K562 (cell line): ENCODE measurements around the gene ST7. TPM values are rescaled to one million over a fixed set of nuclear protein-coding genes. Genes with fewer than 3 reads are reported as not detected.

Source experiments
- ATAC-seq: fragments of 200-7000 bp; cut with Tn5 transposase; 3 replicates; pipeline ENCODE4 v1.9.1; 2020; ENCODE audit warnings: moderate library complexity
- BruUV-seq: library from RNA; stranded (reverse); fragments of 400-500 nt; replicated peaks from 2 replicates; lab custom pipeline; 2021; lab: Mats Ljungman, UMichigan
- CTCF ChIA-PET: fragments of 300-600 bp; formaldehyde crosslinking; extraction: SDS; loops from one replicate; lab custom pipeline; 2021; ENCODE audit warnings: low intra/inter-chr PET ratio; lab: Yijun Ruan, JAX
- POLR2A ChIA-PET: fragments of 300-600, 350-650 bp; sonication (Branson Sonifier 250); formaldehyde crosslinking; extraction: SDS; loops from one replicate; lab custom pipeline; 2021; ENCODE audit warnings: antibody characterized with exemption, inconsistent platforms; lab: Yijun Ruan, JAX
- DNase-seq, 4 experiments: peaks; one replicate each; pipeline versions ENCODE4 v3.0.0 to v3.0.0-alpha.2; 2011 to 2018; ENCODE audit warnings: low spot score in 3 of 4, mixed read lengths in 3 of 4; ENCODE audit errors: extremely low read depth in 1 of 4
- FAIRE-seq: peaks from 2 replicates; lab custom pipeline; 2011; peaks lifted over from hg19 to GRCh38; lab: Jason Lieb, UNC
- H2AFZ ChIP-seq: 2 replicates; pipeline ENCODE4 v1.6.0; 2011; ENCODE audit warnings: low read depth, low read length, control low read depth, inconsistent platforms
- H3K27ac ChIP-seq: fragments of 200-600 bp; 3 replicates; pipeline ENCODE4 v1.8.0; 2011; ENCODE audit warnings: low read depth, mild to moderate bottlenecking, control low read depth, inconsistent platforms, low read length, moderate library complexity, mixed read lengths; ENCODE audit errors: extremely low read depth
- H3K27me3 ChIP-seq, 2 experiments: fragments of 300-600 bp in 1 of 2; 2 replicates in 1 of 2; 3 replicates in 1 of 2; pipeline versions ENCODE4 v1.6.0 to v1.8.0; 2011; ENCODE audit warnings: inconsistent platforms in 2 of 2, low read length in 2 of 2, mild to moderate bottlenecking in 1 of 2, mixed read lengths in 1 of 2, moderate library complexity in 1 of 2; ENCODE audit not compliant: control insufficient read depth in 2 of 2, insufficient read depth in 2 of 2
- H3K36me3 ChIP-seq: fragments of 300-600 bp; 3 replicates; pipeline ENCODE4 v1.8.0; 2011; ENCODE audit warnings: mild to moderate bottlenecking, low read length, inconsistent platforms; ENCODE audit not compliant: control insufficient read depth, insufficient read depth
- H3K4me1 ChIP-seq, 2 experiments: fragments of 200-600 bp in 1 of 2; replicated peaks in 1 of 2; 2 replicates in 1 of 2; 3 replicates in 1 of 2; pipeline versions ENCODE4 v1.5.1 to v1.8.0; 2011; ENCODE audit warnings: inconsistent platforms in 2 of 2, low read length in 2 of 2, mild to moderate bottlenecking in 1 of 2, mixed read lengths in 1 of 2, moderate library complexity in 1 of 2; ENCODE audit not compliant: control insufficient read depth in 2 of 2, insufficient read depth in 2 of 2
- H3K4me2 ChIP-seq: 2 replicates; pipeline ENCODE4 v1.6.1; 2011; ENCODE audit warnings: low read length, control low read depth, inconsistent platforms, mixed read lengths; ENCODE audit not compliant: insufficient read depth
- H3K4me3 ChIP-seq: fragments of 200-600 bp; sonication (generic), shearing (Covaris generic); 2 replicates; pipeline ENCODE4 v1.5.1; 2016; ENCODE audit warnings: control low read depth, inconsistent platforms
- H3K79me2 ChIP-seq: fragments of 200-600 bp; 3 replicates; pipeline ENCODE4 v1.8.0; 2011; ENCODE audit warnings: low read length, inconsistent platforms; ENCODE audit not compliant: control insufficient read depth, insufficient read depth
- H3K9ac ChIP-seq, 2 experiments: 2 replicates each; pipeline versions ENCODE4 v1.6.0 to v1.6.1; 2011; ENCODE audit warnings: low read depth in 2 of 2, low read length in 2 of 2, control low read depth in 1 of 2, inconsistent platforms in 1 of 2, mild to moderate bottlenecking in 1 of 2, mixed read lengths in 1 of 2; ENCODE audit not compliant: insufficient read depth in 1 of 2
- H3K9me1 ChIP-seq: one replicate; pipeline ENCODE4 v1.6.0; 2011; ENCODE audit warnings: inconsistent platforms, mild to moderate bottlenecking, low read length, moderate library complexity; ENCODE audit not compliant: control insufficient read depth, insufficient read depth
- H3K9me3 ChIP-seq: replicated peaks from 2 replicates; pipeline ENCODE4 v1.5.1; 2011; ENCODE audit warnings: low read depth, low read length, inconsistent platforms; ENCODE audit not compliant: control insufficient read depth, insufficient read depth
- H4K20me1 ChIP-seq: replicated peaks from 2 replicates; pipeline ENCODE4 v1.6.1; 2011; ENCODE audit warnings: low read length, inconsistent platforms, mixed read lengths; ENCODE audit not compliant: control insufficient read depth, insufficient read depth
- ARHGAP35 ChIP-seq: fragments of 450-650 bp; IDR thresholded peaks from 2 replicates; pipeline ENCODE4 v1.6.1; 2018; ENCODE audit not compliant: partially characterized antibody
- ATF4 ChIP-seq: fragments of 450-650 bp; formaldehyde crosslinking; IDR thresholded peaks from 2 replicates; pipeline ENCODE4 v1.4.0; 2022; ENCODE audit warnings: mild to moderate bottlenecking, moderate library complexity
- CCNT2 ChIP-seq: IDR thresholded peaks from 2 replicates; pipeline ENCODE4 v1.6.1; 2011; ENCODE audit warnings: borderline replicate concordance, low read depth, mild to moderate bottlenecking, moderate library complexity, mixed read lengths, low read length; ENCODE audit not compliant: insufficient read length; ENCODE audit errors: extremely low read depth
- E2F4 ChIP-seq: sonication (generic); formaldehyde crosslinking; IDR thresholded peaks from 2 replicates; pipeline ENCODE4 v1.8.0; 2022; ENCODE audit warnings: mild to moderate bottlenecking, low read depth, missing genetic modification reagents
- FOXA1 ChIP-seq: fragments of 450-650 bp; IDR thresholded peaks from 2 replicates; pipeline ENCODE4 v1.6.1; 2016; ENCODE audit warnings: mild to moderate bottlenecking, borderline replicate concordance
- HMG20A ChIP-seq: fragments of 450-650 bp; formaldehyde crosslinking; conservative IDR thresholded peaks from 2 replicates; pipeline ENCODE4 v1.4.0; 2020; ENCODE audit warnings: mild to moderate bottlenecking, mixed read lengths
- MGA ChIP-seq: fragments of 450-650 bp; IDR thresholded peaks from 2 replicates; pipeline ENCODE4 v1.6.1; 2016; ENCODE audit warnings: mild to moderate bottlenecking, moderate library complexity
- PCBP1 ChIP-seq: fragments of 200-400 bp; formaldehyde crosslinking; IDR thresholded peaks from 2 replicates; pipeline ENCODE4 v1.6.1; 2018; ENCODE audit warnings: mild to moderate bottlenecking, low read depth, low read length; ENCODE audit not compliant: poor library complexity, severe bottlenecking
- PHTF2 ChIP-seq: fragments of 250-450 bp; sonication (Bioruptor Pico); IDR thresholded peaks from 2 replicates; pipeline ENCODE4 v1.5.0; 2021; ENCODE audit warnings: mild to moderate bottlenecking
- WGBS: fragments of 100-300 bp; shearing (Covaris generic); methylation state at CpG from one replicate; pipeline ENCODE4 v1.1.6; 2016; ENCODE audit warnings: low coverage, mixed read lengths; ENCODE audit not compliant: insufficient coverage; ENCODE audit errors: missing lambda C conversion rate; 5-methylcytosine and 5-hydroxymethylcytosine counted together
- in situ Hi-C: fragments of 300-500 bp; cut with MboI; formaldehyde crosslinking; loops from 4 replicates; pipeline ENCODE4 v1.15.0; 2018; ENCODE audit warnings: inconsistent platforms, mixed read lengths
- intact Hi-C: fragments of 100-400 bp; cut with micrococcal nuclease; formaldehyde crosslinking; loops from 2 replicates; pipeline ENCODE4 v1.14.2; 2022
- polyA plus RNA-seq, 8 experiments: library from polyadenylated mRNA; depleted of rRNA in 4 of 8; stranded (reverse) in 5 of 8; unstranded in 3 of 8; fragments of >200 nt; fragmentation: Nextera tagmentation in 2 of 8; fragmentation: Illumina TruSeq in 1 of 8; extraction: Ambion mirVana in 2 of 8; extraction: Trizol in 1 of 8; gene quantifications; 2 replicates each; pipeline versions ENCODE4 v1.2.1 to v1.2.3, GENCODE V29; 2011 to 2014; ENCODE audit warnings: inconsistent platforms in 1 of 8, missing spikeins in 1 of 8
- total RNA-seq, 7 experiments: library from RNA; depleted of rRNA in 6 of 7; stranded (reverse); fragments of >200 nt in 6 of 7; fragmentation: Illumina TruSeq in 2 of 7; extraction: Trizol in 2 of 7; gene quantifications; 2 replicates each; pipeline versions ENCODE4 v1.2.1 to v1.2.3, GENCODE V29; 2011 to 2021; ENCODE audit warnings: low replicate concordance in 1 of 7

The ST7 gene
- total and polyA plus RNA-seq, 9 of the 15 experiments (the other 6 are each of a cell fraction or from before 2014, with no cell fraction given), result 23.9 to 56.3 (median 36.9) TPM

GRCh38 chr7:117065571-117066150 lies 112.4 kb downstream of the ST7 start:
- no peak overlapping the region for H3K27ac ChIP-seq
- H3K79me2 ChIP-seq, result peaks cover 58% of the 10 kb centered on the region
- no peak overlapping the region for H3K4me2 ChIP-seq
- intact Hi-C loops (no loop called here), in situ Hi-C loops (no loop called here)
- no peak overlapping the region for H2AFZ ChIP-seq
- no peak overlapping the region for H3K4me3 ChIP-seq
- H3K36me3 ChIP-seq, result no peaks in the 10 kb centered on the region; the same call in 2 of the 3 replicates
- 86% methylated on average over 3 of the region's 3 CpGs for WGBS
- H3K4me1 ChIP-seq, result no peaks in the 10 kb centered on the region
- H3K27me3 ChIP-seq, result no peaks in the 10 kb centered on the region
- FAIRE-seq, result no peak
- no peak for ATAC-seq
- H3K9me1 ChIP-seq, result no peaks in the 10 kb centered on the region
- POLR2A ChIA-PET, result no interaction called here
- CTCF ChIA-PET, result no interaction called here
- H4K20me1 ChIP-seq, result no peaks in the 10 kb centered on the region
- DNase-seq, result no peak
- BruUV-seq, result no TSS peak
- H3K9ac ChIP-seq, result no peak overlapping the region
- H3K9me3 ChIP-seq, result no peaks in the 10 kb centered on the region
- TF ChIP-seq ARHGAP35 (no peak), FOXA1 (no peak), HMG20A (CRISPR knock-in tag) (no peak), PCBP1 (no peak), PHTF2 (CRISPR knock-in tag) (no peak), E2F4 (CRISPR knock-in tag) (no peak), MGA (no peak), CCNT2 (no peak), ATF4 (CRISPR knock-in tag) (no peak)
